Peyer's patch (tissue), 4 donors: ENCODE results near the gene MYPN. TPM values are rescaled to one million over a fixed set of nuclear protein-coding genes. Genes with fewer than 3 reads are reported as not detected.

Source experiments
- DNase-seq, 3 donors: peaks; one replicate each; pipeline ENCODE4 v3.0.0-alpha.2; 2017 to 2019
- H3K27ac ChIP-seq, 4 donors: fragments of 200-600 bp; sonication (generic); one replicate each; pipeline ENCODE4 v1.5.1; 2016 to 2019
- H3K27me3 ChIP-seq, 2 donors: fragments of 200-600 bp; sonication (generic); one replicate each; pipeline ENCODE4 v1.5.1; 2019
- H3K36me3 ChIP-seq, 3 donors: fragments of 200-600 bp; sonication (generic); one replicate each; pipeline ENCODE4 v1.5.1; 2016 to 2019
- H3K4me1 ChIP-seq, 4 donors: fragments of 200-600 bp; sonication (generic); one replicate each; pipeline ENCODE4 v1.5.1; 2016 to 2019
- H3K4me3 ChIP-seq, 4 donors: fragments of 200-600 bp; sonication (generic); 1 replicate in 3 of 4; 2 replicates in 1 of 4; pipeline ENCODE4 v1.5.1; 2016 to 2019; ENCODE audit warnings: mild to moderate bottlenecking in 1 of 4
- H3K9me3 ChIP-seq, 4 donors: fragments of 200-600 bp; sonication (generic); one replicate each; pipeline ENCODE4 v1.5.1; 2016 to 2019; ENCODE audit warnings: mild to moderate bottlenecking in 1 of 4
- CTCF ChIP-seq, 6 experiments: fragments of 450-650 bp in 4 of 6; fragments of 200-600 bp in 2 of 6; sonication (generic) in 1 of 6; IDR thresholded peaks; one replicate each; pipeline ENCODE4 v1.5.1; 2017 to 2019; ENCODE audit warnings: antibody characterized with exemption in 6 of 6, mild to moderate bottlenecking in 3 of 6, moderate library complexity in 1 of 6
- POLR2A ChIP-seq, 2 donors: fragments of 450-650 bp; IDR thresholded peaks; one replicate each; pipeline ENCODE4 v1.5.1; 2017; ENCODE audit warnings: antibody characterized with exemption in 2 of 2, mild to moderate bottlenecking in 2 of 2, moderate library complexity in 2 of 2
- total RNA-seq, 4 donors: library from RNA; depleted of rRNA; stranded (reverse); fragments of >200 nt; gene quantifications; one replicate each; pipeline ENCODE4 v1.1.0, GENCODE V29; 2016

Gene MYPN
- total RNA-seq, 4 donors from 2014 or later = 0.13 TPM; not detected in 3

GRCh38 chr10:68110027-68110426, 739 bp downstream of the MYPN start:
- Histone ChIP-seq H3K9me3 (no peaks in the 10 kb centered on the region), H3K4me1 (no peaks in the 10 kb centered on the region), H3K27ac (no peak overlapping the region), H3K4me3 (no peak overlapping the region), H3K36me3 (no peaks in the 10 kb centered on the region), H3K27me3 (no peaks in the 10 kb centered on the region)
- DNase-seq = no peak
- no peak for TF ChIP-seq CTCF (IDR thresholded peaks at IDR 0.05)
- TF ChIP-seq POLR2A (IDR thresholded peaks at IDR 0.05) = no peak

GRCh38 chr10:68111584-68111983, 2.3 kb downstream of the MYPN start:
- Histone ChIP-seq H3K36me3 (no peaks in the 10 kb centered on the region), H3K4me3 (no peak overlapping the region), H3K9me3 (no peaks in the 10 kb centered on the region), H3K27ac (no peak overlapping the region), H3K27me3 (no peaks in the 10 kb centered on the region), H3K4me1 (no peaks in the 10 kb centered on the region)
- DNase-seq = no peak
- TF ChIP-seq CTCF (IDR thresholded peaks at IDR 0.05) = no peak
- TF ChIP-seq POLR2A (IDR thresholded peaks at IDR 0.05) = no peak

- H3K4me3 ChIP-seq = no peak overlapping the region
- no peak overlapping the region for H3K27ac ChIP-seq
- no peaks in the 10 kb centered on the region for H3K4me1 ChIP-seq
- H3K36me3 ChIP-seq = no peaks in the 10 kb centered on the region
- no peaks in the 10 kb centered on the region for H3K27me3 ChIP-seq
- TF ChIP-seq POLR2A (IDR thresholded peaks at IDR 0.05) = no peak
- TF ChIP-seq CTCF (IDR thresholded peaks at IDR 0.05) = no peak
- no peaks in the 10 kb centered on the region for H3K9me3 ChIP-seq
- no peak for DNase-seq
Measured at GRCh38 chr10:68112837-68113236, 3.5 kb downstream of the MYPN start.

- H3K4me1 ChIP-seq = no peaks in the 10 kb centered on the region
- DNase-seq = no peak
- H3K27ac ChIP-seq = no peak overlapping the region
- no peak overlapping the region for H3K4me3 ChIP-seq
- no peaks in the 10 kb centered on the region for H3K36me3 ChIP-seq
- H3K9me3 ChIP-seq = no peaks in the 10 kb centered on the region
- no peaks in the 10 kb centered on the region for H3K27me3 ChIP-seq
- TF ChIP-seq CTCF (IDR thresholded peaks at IDR 0.05) (no peak), POLR2A (IDR thresholded peaks at IDR 0.05) (no peak)
Measured at GRCh38 chr10:68118657-68119056, 9.4 kb downstream of the MYPN start.

GRCh38 chr10:68121020-68121743, 11.9 kb downstream of the MYPN start:
- Histone ChIP-seq H3K4me1 (no peaks in the 10 kb centered on the region), H3K27me3 (no peaks in the 10 kb centered on the region), H3K9me3 (no peaks in the 10 kb centered on the region), H3K27ac (no peak overlapping the region), H3K4me3 (no peak overlapping the region), H3K36me3 (no peaks in the 10 kb centered on the region)
- no peak for TF ChIP-seq POLR2A (IDR thresholded peaks at IDR 0.05)
- no peak for TF ChIP-seq CTCF (IDR thresholded peaks at IDR 0.05)
- no peak for DNase-seq
